Lower leg skin (tissue), 3 donors: ENCODE results near the gene SORL1.

Source experiments
- CTCF ChIP-seq, 3 donors: fragments of 450-650 bp; IDR thresholded peaks; one replicate each; pipeline ENCODE4 v1.5.1; 2016; ENCODE audit warnings: antibody characterized with exemption in 3 of 3, mild to moderate bottlenecking in 3 of 3, moderate library complexity in 2 of 3
- POLR2A ChIP-seq, 2 donors: fragments of 450-650 bp; IDR thresholded peaks; one replicate each; pipeline ENCODE4 v1.6.1; 2016 to 2017; ENCODE audit warnings: antibody characterized with exemption in 2 of 2, mild to moderate bottlenecking in 1 of 2, moderate library complexity in 1 of 2

GRCh38 chr11:121551463-121551862, 99.3 kb downstream of the SORL1 start:
- TF ChIP-seq POLR2A (IDR thresholded peaks at IDR 0.05) (no peak), CTCF (IDR thresholded peaks at IDR 0.05) (no peak)
